Fibroblast of lung (primary cell): Measurements from ENCODE around the gene TVP23C.
"Not testable (repeated sequence)": the region's sequence is repeated elsewhere in the genome, so short reads cannot be mapped to it uniquely, and the experiment has no call there.

Experiments
- EZH2 ChIP-seq: IDR thresholded peaks from 2 replicates; pipeline ENCODE4 v1.5.1; 2012; ENCODE audit warnings: low read length, control low read depth, mild to moderate bottlenecking; ENCODE audit errors: missing control alignments
- TF ChIP-seq, protein P1 (sequence below), 2 donors: IDR thresholded peaks in 1 of 2; conservative IDR thresholded peaks in 1 of 2; 1 replicate in 1 of 2; 2 replicates in 1 of 2; pipeline ENCODE4 v1.5.1; 2011 to 2012; ENCODE audit warnings: low read length in 2 of 2, control low read depth in 1 of 2, inconsistent platforms in 1 of 2, low read depth in 1 of 2, mild to moderate bottlenecking in 1 of 2

DNA sequence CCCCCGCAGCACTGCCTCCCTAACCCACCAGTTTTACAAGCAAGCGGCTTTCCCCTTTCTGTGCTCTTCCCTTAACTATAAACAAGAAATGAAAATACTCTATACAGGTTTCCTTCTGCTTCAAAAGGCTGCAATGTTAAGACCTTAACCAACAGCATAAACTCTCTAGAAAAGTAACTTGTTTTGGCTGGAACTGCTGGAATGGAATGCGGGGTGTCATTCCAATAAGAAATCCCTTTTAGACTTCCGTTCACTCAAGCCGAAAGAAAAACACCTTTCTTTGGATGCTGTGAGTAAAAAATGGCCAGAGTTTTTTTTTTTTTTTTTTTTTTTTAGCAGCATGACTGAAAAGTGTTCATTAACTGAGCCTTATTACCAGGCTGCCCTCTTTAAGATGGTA is 28.7 kb upstream of the TVP23C start:
- TF ChIP-seq, protein P1, sequence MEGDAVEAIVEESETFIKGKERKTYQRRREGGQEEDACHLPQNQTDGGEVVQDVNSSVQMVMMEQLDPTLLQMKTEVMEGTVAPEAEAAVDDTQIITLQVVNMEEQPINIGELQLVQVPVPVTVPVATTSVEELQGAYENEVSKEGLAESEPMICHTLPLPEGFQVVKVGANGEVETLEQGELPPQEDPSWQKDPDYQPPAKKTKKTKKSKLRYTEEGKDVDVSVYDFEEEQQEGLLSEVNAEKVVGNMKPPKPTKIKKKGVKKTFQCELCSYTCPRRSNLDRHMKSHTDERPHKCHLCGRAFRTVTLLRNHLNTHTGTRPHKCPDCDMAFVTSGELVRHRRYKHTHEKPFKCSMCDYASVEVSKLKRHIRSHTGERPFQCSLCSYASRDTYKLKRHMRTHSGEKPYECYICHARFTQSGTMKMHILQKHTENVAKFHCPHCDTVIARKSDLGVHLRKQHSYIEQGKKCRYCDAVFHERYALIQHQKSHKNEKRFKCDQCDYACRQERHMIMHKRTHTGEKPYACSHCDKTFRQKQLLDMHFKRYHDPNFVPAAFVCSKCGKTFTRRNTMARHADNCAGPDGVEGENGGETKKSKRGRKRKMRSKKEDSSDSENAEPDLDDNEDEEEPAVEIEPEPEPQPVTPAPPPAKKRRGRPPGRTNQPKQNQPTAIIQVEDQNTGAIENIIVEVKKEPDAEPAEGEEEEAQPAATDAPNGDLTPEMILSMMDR (conservative IDR thresholded peaks at IDR 0.05 in 1 of 2, IDR thresholded peaks at IDR 0.05 in 1 of 2; ENCODE audit: low read depth in 1 of 2, low read length in 2 of 2), result not testable (repeated sequence)
- not testable (repeated sequence) for TF ChIP-seq EZH2
